WTC11 (cell line): ENCODE data around the gene ATF7.

Source experiments
- CREB1 ChIP-seq: sonication (generic); formaldehyde crosslinking; IDR thresholded peaks from 2 replicates; pipeline ENCODE4 v1.8.0; 2023; ENCODE audit warnings: mild to moderate bottlenecking, missing genetic modification reagents
- CTCF ChIP-seq: fragments of 200-600 bp; IDR thresholded peaks from 2 replicates; pipeline ENCODE4 v1.8.0; 2022; ENCODE audit warnings: antibody characterized with exemption
- FOXK1 ChIP-seq: sonication (generic); formaldehyde crosslinking; IDR thresholded peaks from 2 replicates; pipeline ENCODE4 v1.8.0; 2022; ENCODE audit warnings: mild to moderate bottlenecking, moderate library complexity, missing genetic modification reagents
- GABPB1 ChIP-seq: sonication (generic); formaldehyde crosslinking; IDR thresholded peaks from 2 replicates; pipeline ENCODE4 v1.8.1; 2023; ENCODE audit warnings: mild to moderate bottlenecking, missing genetic modification reagents
- JAZF1 ChIP-seq: fragments of 250-450 bp; sonication (Bioruptor Pico); IDR thresholded peaks from 2 replicates; pipeline ENCODE4 v1.9.0; 2021; ENCODE audit warnings: moderate library complexity, mild to moderate bottlenecking, inconsistent platforms
- TP53 ChIP-seq: sonication (generic); formaldehyde crosslinking; IDR thresholded peaks from 2 replicates; pipeline ENCODE4 v1.8.1; 2023; ENCODE audit warnings: mild to moderate bottlenecking, missing genetic modification reagents
- TF ChIP-seq, protein P1 (sequence below): sonication (generic); formaldehyde crosslinking; IDR thresholded peaks from 2 replicates; pipeline ENCODE4 v1.8.1; 2022; ENCODE audit warnings: low read depth, mild to moderate bottlenecking, moderate library complexity, missing genetic modification reagents, borderline replicate concordance
- TF ChIP-seq, protein P2 (sequence below): sonication (generic); formaldehyde crosslinking; IDR thresholded peaks from 2 replicates; pipeline ENCODE4 v1.8.1; 2023; ENCODE audit warnings: mild to moderate bottlenecking, missing genetic modification reagents, borderline replicate concordance
- TF ChIP-seq, protein P3 (sequence below): sonication (generic); formaldehyde crosslinking; IDR thresholded peaks from 2 replicates; pipeline ENCODE4 v1.8.0; 2023; ENCODE audit warnings: missing genetic modification reagents

- TF ChIP-seq JAZF1 (CRISPR knock-in tag) (no peak), CTCF (no peak), FOXK1 (CRISPR knock-in tag) (no peak), CREB1 (no peak), TP53 (CRISPR knock-in tag) (no peak), GABPB1 (CRISPR knock-in tag) (no peak)
- TF ChIP-seq, protein P1, sequence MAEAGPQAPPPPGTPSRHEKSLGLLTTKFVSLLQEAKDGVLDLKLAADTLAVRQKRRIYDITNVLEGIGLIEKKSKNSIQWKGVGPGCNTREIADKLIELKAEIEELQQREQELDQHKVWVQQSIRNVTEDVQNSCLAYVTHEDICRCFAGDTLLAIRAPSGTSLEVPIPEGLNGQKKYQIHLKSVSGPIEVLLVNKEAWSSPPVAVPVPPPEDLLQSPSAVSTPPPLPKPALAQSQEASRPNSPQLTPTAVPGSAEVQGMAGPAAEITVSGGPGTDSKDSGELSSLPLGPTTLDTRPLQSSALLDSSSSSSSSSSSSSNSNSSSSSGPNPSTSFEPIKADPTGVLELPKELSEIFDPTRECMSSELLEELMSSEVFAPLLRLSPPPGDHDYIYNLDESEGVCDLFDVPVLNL (CRISPR knock-in tag), result no peak
- TF ChIP-seq, protein P2, sequence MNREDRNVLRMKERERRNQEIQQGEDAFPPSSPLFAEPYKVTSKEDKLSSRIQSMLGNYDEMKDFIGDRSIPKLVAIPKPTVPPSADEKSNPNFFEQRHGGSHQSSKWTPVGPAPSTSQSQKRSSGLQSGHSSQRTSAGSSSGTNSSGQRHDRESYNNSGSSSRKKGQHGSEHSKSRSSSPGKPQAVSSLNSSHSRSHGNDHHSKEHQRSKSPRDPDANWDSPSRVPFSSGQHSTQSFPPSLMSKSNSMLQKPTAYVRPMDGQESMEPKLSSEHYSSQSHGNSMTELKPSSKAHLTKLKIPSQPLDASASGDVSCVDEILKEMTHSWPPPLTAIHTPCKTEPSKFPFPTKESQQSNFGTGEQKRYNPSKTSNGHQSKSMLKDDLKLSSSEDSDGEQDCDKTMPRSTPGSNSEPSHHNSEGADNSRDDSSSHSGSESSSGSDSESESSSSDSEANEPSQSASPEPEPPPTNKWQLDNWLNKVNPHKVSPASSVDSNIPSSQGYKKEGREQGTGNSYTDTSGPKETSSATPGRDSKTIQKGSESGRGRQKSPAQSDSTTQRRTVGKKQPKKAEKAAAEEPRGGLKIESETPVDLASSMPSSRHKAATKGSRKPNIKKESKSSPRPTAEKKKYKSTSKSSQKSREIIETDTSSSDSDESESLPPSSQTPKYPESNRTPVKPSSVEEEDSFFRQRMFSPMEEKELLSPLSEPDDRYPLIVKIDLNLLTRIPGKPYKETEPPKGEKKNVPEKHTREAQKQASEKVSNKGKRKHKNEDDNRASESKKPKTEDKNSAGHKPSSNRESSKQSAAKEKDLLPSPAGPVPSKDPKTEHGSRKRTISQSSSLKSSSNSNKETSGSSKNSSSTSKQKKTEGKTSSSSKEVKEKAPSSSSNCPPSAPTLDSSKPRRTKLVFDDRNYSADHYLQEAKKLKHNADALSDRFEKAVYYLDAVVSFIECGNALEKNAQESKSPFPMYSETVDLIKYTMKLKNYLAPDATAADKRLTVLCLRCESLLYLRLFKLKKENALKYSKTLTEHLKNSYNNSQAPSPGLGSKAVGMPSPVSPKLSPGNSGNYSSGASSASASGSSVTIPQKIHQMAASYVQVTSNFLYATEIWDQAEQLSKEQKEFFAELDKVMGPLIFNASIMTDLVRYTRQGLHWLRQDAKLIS (CRISPR knock-in tag), result no peak
- TF ChIP-seq, protein P3, sequence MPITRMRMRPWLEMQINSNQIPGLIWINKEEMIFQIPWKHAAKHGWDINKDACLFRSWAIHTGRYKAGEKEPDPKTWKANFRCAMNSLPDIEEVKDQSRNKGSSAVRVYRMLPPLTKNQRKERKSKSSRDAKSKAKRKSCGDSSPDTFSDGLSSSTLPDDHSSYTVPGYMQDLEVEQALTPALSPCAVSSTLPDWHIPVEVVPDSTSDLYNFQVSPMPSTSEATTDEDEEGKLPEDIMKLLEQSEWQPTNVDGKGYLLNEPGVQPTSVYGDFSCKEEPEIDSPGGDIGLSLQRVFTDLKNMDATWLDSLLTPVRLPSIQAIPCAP (CRISPR knock-in tag), result no peak
Observed at GRCh38 chr12:53551889-53552291, 74.3 kb downstream of the ATF7 start.
